Lung (tissue), 12 donors: ENCODE measurements around the gene ZBTB6. TPM values are rescaled to one million over a fixed set of nuclear protein-coding genes. Genes with fewer than 3 reads are reported as not detected.

Experiments used
- ATAC-seq: fragments of 200-7000 bp; cut with Tn5 transposase; one replicate; pipeline ENCODE4 v1.9.1; 2020; ENCODE audit warnings: moderate number of reproducible peaks; ENCODE audit not compliant: insufficient read depth, low FRiP score
- DNase-seq, 3 donors: peaks; one replicate each; pipeline ENCODE4 v3.0.0-alpha.2; 2013 to 2017
- H3K27ac ChIP-seq, 2 donors: one replicate each; pipeline ENCODE4 v1.5.1; 2013; ENCODE audit warnings: mild to moderate bottlenecking in 2 of 2, moderate library complexity in 2 of 2, control low read depth in 1 of 2, inconsistent platforms in 1 of 2, low read depth in 1 of 2, low read length in 1 of 2
- H3K27me3 ChIP-seq, 3 donors: one replicate each; pipeline ENCODE4 v1.5.1; 2013; ENCODE audit warnings: low read length in 2 of 3; ENCODE audit not compliant: control insufficient read depth in 3 of 3, insufficient read depth in 3 of 3
- H3K36me3 ChIP-seq, 4 donors: one replicate each; pipeline ENCODE4 v1.5.1; 2013; ENCODE audit warnings: low read length in 4 of 4, mild to moderate bottlenecking in 1 of 4, moderate library complexity in 1 of 4; ENCODE audit not compliant: control insufficient read depth in 4 of 4, insufficient read depth in 4 of 4
- H3K4me1 ChIP-seq, 5 donors: one replicate each; pipeline ENCODE4 v1.5.1; 2013; ENCODE audit warnings: low read length in 5 of 5, mild to moderate bottlenecking in 2 of 5, moderate library complexity in 1 of 5; ENCODE audit not compliant: control insufficient read depth in 5 of 5, insufficient read depth in 5 of 5
- H3K4me3 ChIP-seq: one replicate; pipeline ENCODE4 v1.5.1; 2013; ENCODE audit warnings: mild to moderate bottlenecking, control low read depth, moderate library complexity
- H3K9ac ChIP-seq, 2 donors: one replicate each; pipeline ENCODE4 v1.5.1; 2013; ENCODE audit warnings: low read length in 2 of 2, control low read depth in 1 of 2; ENCODE audit not compliant: insufficient read depth in 1 of 2
- H3K9me3 ChIP-seq, 4 donors: one replicate each; pipeline ENCODE4 v1.5.1; 2013; ENCODE audit warnings: low read length in 3 of 4, mild to moderate bottlenecking in 1 of 4, moderate library complexity in 1 of 4; ENCODE audit not compliant: control insufficient read depth in 4 of 4, insufficient read depth in 3 of 4
- WGBS, 2 donors: extraction: QIAGEN DNeasy Blood & Tissue Kit; methylation state at CpG; one replicate each; pipeline ENCODE4 v1.1.7; 2013; 5-methylcytosine and 5-hydroxymethylcytosine counted together
- polyA plus RNA-seq, 2 donors: library from polyadenylated mRNA; stranded (reverse); fragments of 200-250 nt; gene quantifications; one replicate each; pipeline ENCODE4 v1.2.1, GENCODE V29; 2013
- total RNA-seq, 2 donors: library from RNA; depleted of rRNA in 1 of 2; stranded (reverse); fragments of >200 nt in 1 of 2; gene quantifications; one replicate each; pipeline ENCODE4 v1.2.1, GENCODE V29; 2014 to 2021
- TF ChIP-seq, protein P1 (sequence below): IDR thresholded peaks from 2 replicates; pipeline ENCODE4 v1.5.1; 2012; ENCODE audit warnings: mild to moderate bottlenecking; ENCODE audit errors: control extremely low read depth, extremely low read depth
- donor health status: control.
- donor health status: control.
- donor health status: Bipolar disorder and iron deficiency.
- donor health status: healthy.
- donor health status: DM: yes; HTN: yes; CAD: no.

Gene ZBTB6
- total and polyA plus RNA-seq, 4 donors: 2.5 to 16.6 (median 6.1) TPM

DNA sequence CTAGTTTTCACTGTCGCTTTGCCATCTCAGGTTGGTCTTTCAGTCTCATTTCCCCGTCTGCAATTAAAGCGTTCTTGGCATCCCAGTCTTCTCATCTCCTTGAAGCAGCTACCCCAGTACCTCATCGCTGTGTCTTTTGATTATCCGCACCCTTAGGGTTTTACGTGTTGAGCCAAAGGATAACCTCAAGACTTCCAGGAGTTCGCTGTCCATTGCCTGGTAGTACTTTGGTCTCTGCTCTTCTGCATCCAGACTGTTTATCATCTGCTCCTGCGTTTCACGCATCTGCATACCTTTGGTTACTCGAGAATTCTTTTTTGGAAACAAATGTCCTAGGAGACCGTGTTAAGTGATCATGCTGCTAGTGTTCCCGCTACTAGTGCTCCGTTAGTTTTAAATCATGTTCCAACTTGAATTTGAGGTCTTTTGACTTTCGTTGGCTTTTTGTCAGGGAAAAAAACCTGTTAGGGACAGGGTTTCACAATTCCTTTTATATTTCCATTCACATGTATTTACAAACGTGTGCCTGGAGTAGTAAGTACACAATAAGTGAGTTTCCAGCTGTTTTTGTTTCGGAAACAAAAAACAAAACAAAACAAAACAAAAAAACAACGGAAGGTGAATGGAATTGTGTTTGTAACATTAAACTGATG, 28.6 kb upstream of the ZBTB6 start:
- no peak for ATAC-seq
- peak overlapping the region; percentile 82 for H3K4me3 ChIP-seq
- no peaks in the 10 kb centered on the region for H3K9me3 ChIP-seq
- H3K27me3 ChIP-seq: no peaks in the 10 kb centered on the region
- TF ChIP-seq, protein P1, sequence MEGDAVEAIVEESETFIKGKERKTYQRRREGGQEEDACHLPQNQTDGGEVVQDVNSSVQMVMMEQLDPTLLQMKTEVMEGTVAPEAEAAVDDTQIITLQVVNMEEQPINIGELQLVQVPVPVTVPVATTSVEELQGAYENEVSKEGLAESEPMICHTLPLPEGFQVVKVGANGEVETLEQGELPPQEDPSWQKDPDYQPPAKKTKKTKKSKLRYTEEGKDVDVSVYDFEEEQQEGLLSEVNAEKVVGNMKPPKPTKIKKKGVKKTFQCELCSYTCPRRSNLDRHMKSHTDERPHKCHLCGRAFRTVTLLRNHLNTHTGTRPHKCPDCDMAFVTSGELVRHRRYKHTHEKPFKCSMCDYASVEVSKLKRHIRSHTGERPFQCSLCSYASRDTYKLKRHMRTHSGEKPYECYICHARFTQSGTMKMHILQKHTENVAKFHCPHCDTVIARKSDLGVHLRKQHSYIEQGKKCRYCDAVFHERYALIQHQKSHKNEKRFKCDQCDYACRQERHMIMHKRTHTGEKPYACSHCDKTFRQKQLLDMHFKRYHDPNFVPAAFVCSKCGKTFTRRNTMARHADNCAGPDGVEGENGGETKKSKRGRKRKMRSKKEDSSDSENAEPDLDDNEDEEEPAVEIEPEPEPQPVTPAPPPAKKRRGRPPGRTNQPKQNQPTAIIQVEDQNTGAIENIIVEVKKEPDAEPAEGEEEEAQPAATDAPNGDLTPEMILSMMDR: no peak
- H3K4me1 ChIP-seq: peaks cover 4 to 25% (median 7%) of the 10 kb centered on the region in 5 donors
- peak overlapping the region; percentile 84 to 88 for H3K27ac ChIP-seq
- peak in 2 of 3 donors; percentile 11 to 41 for DNase-seq
- WGBS, 2 donors: 12 to 18% methylated on average over 17 of the region's 17 CpGs
- H3K9ac ChIP-seq: peak overlapping the region; percentile 23 to 89
- peaks cover 2 to 10% (median 4%) of the 10 kb centered on the region in 4 donors for H3K36me3 ChIP-seq

DNA sequence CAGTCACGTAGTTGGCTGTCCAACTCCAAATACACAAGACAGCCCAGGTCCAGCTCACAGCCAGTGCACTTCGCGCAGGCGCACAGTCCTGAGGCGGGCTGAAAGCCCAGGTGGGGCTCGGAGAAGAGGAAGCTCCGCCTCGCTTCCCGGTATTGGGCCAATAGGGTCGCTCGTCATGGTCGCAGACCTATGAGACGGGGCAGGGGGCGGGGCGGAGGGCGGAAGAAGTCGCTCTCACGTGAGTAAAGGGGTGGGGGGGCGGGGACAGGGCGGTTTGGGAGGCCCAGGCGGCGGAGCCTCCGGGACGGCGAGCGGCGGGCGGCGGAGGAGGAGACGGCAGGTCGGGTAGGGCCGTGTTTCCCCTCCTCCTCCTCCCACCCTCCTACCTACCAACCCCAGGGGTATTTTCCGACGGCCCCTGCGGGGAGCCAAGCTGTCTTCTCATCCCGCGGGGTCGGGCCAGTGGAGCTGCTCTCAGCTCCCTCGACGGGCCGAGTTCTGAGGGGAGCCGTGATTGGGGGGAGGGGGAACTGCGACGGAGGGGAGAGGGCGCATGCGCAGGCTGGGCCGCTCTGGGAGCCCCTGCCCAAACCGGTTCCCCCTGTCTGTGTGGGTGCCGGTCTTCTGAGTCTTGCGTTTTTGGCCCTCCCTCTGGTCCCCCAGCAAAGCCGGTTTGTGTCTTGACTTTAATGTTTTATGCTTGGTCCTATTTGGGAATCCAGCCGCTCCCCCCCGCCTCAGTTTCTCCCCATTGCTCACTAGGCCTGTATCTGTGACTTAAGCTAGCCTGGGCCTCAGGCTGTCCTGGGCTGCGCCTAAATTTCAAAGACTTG, 27.8 kb upstream of the ZBTB6 start, which contains the start of gene RABGAP1:
TSS of gene RABGAP1 (plus strand) at position 272 of the 833 bp plus-strand sequence. CDS start 16,040 bp downstream, outside the sequence.
- Histone ChIP-seq H3K9ac (peak within 1 kb of the TSS; percentile 23 to 89), H3K36me3 (peaks cover 6 to 16% (median 9%) of the 10 kb centered on the region in 4 donors), H3K4me1 (peaks cover 3 to 25% (median 7%) of the 10 kb centered on the region in 5 donors), H3K9me3 (no peaks in the 10 kb centered on the region), H3K27me3 (no peaks in the 10 kb centered on the region), H3K27ac (peak within 1 kb of the TSS; percentile 84 to 88), H3K4me3 (peak within 1 kb of the TSS; percentile 82)
- TF ChIP-seq, protein P1: no peak
- peak; percentile 99 for ATAC-seq
- WGBS, 2 donors: 0 to 1% methylated on average over 36 to 54 of the region's 54 CpGs
- DNase-seq: peak; percentile 98 to 99 (median 99)

DNA sequence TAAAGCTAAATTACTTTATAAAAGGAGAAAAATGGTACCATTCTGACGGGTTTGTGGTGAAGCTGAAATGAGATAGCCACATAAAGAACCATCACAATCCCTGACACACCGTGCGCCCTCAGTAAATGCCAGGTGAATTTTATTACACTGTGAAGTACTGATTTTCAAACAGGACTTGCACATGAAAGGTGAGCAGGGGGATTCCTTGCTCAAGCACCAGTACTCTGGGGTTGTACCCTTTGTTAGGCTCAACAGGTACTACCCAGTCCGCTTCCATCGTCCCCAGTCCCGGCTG, 27.3 kb upstream of the ZBTB6 start:
- no peaks in the 10 kb centered on the region for H3K27me3 ChIP-seq
- no peak overlapping the region for H3K9ac ChIP-seq
- DNase-seq: no peak
- H3K9me3 ChIP-seq: no peaks in the 10 kb centered on the region
- H3K27ac ChIP-seq: peak overlapping the region; percentile 74 to 76
- H3K4me3 ChIP-seq: no peak overlapping the region
- no peak for ATAC-seq
- TF ChIP-seq, protein P1: no peak
- peaks cover 3 to 20% (median 7%) of the 10 kb centered on the region in 5 donors for H3K4me1 ChIP-seq
- H3K36me3 ChIP-seq: peaks cover 6 to 16% (median 9%) of the 10 kb centered on the region in 4 donors
- WGBS, 2 donors: 35 to 36% methylated on average over 6 of the region's 6 CpGs
